EL (cell line): ENCODE measurements around the gene ARHGEF38.
A peak's percentile ranks its signal among the peaks of the same experiment; 100 is the strongest.

Source experiments
- DNase-seq: peaks from one replicate; pipeline ENCODE4 v3.0.0-alpha.2; 2016

The ARHGEF38 gene

DNA sequence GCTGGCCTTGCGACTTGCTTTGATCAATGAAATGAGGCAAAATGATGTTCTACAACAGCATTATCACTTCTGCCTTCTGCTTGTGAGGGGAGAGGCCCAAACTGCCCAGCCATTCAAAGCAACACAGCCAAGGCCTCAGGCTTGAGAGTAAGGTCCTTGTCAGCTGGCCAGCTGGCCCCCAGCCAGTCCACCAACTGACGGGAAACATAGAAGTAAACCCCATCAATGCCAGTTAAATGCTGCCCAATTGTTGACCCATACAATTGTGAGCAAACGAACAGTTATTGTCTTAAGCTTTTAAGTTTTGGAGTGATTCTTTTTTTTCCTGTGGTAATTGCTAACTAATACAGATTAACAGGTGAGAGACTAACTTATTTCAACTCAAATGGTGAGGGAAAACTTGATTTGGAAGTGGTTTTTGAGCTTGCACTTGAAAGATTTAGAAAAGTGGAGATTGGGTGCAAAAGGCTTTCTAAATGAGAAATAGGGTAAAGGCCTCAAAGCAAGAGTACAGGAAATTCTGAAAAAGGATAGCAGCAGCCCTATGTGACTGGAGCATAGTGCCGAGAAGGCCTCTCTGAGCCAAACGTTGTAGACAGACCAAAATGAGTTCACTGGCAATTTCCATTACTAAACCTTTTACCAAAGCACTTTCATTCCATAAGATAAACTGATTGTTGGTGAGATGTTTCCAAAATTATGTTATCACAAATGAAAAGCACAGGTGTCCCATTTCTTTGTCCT, 66.9 kb downstream of the ARHGEF38 start:
- no peak for DNase-seq

DNA sequence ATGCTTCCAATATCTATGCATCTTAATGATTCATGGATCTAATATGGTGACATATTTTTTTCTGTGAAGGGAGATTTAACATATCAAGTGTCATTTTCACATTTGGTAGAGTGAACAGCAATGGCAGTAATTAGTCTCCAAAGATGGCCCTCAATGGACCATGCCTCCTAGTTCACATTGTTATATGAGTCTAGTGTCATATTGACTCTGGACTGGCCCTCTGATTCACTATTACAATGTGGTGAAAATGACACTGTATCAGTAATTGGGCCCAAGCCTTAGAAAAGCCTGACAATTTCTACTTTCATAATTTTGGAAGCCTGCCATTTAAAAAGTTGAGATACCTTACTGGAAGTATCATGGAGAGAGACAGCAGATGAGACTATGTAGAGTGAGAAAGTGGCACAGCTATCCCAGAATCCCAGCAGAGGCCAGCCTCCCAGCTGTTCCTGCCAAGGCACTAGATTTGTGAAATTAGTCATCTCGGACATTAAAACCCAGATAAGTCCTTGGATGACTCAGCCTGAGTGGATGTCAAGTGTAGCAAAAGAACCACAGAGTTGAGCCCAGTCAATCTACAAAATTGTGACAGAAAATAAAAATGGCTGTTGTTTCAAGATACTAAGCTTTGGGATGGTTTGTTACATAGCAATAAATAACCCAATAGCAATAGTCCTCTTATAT, 68.4 kb downstream of the ARHGEF38 start:
- DNase-seq, result peak; percentile 75

DNA sequence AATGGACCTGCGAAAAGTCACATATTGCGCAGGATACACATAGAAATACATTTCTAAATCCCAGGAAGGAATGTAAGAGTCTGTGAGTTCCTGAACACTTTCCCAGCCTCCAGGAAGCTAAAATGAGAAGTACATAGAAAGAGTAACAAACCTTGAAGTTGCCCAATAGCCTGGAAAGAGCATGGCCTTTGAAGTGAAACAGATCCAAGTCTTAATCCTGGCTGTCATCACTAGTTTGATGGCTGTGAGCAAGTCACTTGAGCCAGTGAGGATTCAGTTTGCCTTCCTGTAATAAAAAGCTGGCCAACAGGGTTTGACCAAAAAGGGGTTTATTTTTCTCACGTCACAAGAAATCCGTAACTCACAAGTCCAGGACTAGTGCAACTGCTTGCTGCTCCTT, 69.8 kb downstream of the ARHGEF38 start:
- DNase-seq, result peak; percentile 17

DNA sequence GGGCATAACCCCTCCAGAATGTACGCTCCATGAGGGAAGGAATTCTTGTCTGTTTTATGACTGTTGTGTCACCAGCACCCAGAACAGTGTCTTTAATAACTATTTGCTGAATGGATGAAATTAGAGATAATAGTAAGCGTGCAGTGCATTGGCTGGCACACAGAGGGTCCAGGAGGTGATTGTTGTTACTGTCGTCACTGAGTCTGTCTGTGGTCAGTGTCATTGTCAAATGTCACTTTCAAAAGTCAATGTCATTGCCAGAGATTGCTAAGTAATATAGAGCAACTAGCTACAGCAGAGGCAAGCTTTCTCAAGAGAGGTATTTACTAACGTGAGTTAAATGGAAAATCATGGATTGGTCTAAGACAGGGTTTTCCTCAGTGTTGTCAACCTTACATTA, 70.7 kb downstream of the ARHGEF38 start:
- no peak for DNase-seq

DNA sequence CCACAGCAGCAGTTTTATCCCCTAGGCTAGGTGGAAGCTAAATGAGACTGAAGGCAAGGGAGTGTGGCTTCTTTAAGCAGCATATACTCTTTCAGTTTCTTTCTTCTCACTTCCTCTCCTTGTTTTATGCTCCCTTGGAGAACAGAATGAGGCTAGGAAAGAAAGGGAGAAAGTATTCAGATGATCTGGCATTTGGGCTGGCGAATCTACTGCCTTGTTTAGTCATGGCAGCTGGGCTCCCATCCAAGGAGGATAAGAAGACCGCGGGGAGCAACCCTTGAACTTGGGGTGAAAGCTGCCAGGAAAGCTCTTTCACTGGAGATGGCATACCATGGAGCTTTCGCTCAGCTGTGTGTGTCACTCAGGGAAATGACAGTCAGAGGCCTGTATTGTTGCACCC, 72.1 kb downstream of the ARHGEF38 start:
- peak; percentile 72 for DNase-seq

DNA sequence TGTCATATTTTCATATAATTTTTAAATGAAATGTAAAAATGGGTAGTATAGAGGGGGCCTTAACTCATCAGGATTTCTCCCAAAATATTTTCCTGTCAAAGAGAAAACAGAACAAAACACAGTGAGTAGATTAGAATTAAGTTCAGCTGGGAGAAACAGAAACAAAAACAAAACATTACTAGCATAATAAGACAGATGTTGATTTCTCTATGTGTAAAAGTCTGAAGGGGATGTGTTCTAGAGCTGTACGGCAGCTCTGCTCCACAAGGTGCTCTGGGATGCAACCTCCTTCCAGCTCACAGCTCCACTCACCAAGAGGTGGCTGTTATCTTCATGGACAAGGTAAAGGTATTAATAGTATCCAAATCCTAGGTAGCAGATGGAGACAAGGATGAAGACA, 72.8 kb downstream of the ARHGEF38 start:
- DNase-seq, result no peak

DNA sequence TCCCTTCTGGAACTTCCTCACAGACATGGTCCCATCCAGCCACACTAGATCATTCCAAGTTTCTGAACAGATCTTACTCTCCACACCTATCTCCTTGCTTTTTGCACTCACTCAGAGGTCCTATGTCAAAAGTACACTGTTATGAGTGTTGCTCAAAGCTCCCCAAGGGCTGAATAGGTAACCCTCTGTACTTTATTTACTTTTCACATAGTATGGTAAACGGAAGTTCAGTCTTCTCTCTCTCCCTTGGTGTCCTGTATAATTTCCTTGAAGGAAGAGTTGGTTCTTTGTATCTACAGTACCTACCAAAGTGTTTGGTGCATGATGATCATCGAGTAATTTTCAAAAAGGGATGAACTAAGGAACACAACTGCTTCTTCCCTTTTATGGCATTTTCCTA, 74.4 kb downstream of the ARHGEF38 start:
- no peak for DNase-seq

DNA sequence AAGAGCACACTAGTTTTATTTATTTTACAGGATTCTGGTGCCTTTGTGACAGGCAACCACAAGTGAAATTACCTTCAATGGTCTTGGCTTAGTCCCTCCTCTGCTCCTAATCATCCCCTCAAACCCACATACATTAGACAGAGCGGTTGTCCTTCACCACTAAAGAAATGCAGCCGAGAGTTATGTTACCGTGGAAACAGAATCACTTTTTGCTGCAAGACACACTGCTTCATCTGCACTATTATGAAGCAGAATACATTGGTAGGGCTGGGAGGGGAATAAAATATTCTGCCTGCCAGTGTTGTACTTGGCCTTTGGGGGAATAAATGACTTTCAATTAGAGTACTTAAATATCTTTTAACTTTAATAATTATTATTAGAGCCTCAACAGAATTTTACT, 75.2 kb downstream of the ARHGEF38 start:
- no peak for DNase-seq

DNA sequence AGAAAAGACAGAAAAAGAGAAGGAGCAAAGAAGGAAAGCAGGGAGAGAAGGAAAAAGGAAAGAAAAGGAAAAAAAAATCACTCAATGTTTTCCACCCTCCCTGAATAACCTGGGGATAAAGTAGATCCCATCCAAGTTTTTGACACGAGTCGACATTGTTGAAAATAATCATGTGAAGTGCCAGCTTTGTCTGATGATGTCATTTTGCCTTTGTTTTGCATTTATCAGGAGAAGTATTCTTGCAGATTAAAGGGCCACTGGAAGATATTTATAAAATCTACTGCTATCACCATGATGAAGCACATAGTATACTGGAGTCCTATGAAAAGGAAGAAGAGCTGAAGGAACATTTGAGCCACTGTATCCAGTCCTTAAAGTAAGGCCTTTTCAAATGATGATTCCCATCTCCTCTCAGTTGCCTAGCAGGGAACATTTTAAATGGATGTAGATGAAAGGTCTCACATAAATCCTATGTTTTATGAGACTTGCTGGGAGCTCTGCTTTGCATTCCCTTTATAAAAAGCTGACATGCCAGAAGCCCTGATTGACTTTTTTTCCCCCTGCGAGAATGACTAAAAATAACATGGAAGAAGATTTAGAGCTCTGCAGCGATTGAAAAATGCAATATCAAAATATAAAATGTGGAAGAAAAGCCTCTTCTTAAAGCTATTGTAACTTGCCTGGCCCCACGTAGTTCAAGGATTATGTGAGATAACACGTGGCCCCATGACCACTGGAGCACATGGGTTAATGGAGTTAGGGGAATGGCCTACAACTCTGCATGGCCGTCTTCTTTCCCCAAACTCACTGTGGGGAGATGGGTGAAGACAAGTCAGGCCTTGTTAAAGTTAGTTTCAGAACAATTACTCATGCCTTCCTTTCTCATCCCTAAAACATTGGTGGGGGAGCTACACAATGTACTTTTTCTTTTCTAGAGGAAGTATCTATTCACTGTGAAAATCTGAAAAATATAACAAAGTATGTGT, 78.5 kb downstream of the ARHGEF38 start:
- no peak for DNase-seq

DNA sequence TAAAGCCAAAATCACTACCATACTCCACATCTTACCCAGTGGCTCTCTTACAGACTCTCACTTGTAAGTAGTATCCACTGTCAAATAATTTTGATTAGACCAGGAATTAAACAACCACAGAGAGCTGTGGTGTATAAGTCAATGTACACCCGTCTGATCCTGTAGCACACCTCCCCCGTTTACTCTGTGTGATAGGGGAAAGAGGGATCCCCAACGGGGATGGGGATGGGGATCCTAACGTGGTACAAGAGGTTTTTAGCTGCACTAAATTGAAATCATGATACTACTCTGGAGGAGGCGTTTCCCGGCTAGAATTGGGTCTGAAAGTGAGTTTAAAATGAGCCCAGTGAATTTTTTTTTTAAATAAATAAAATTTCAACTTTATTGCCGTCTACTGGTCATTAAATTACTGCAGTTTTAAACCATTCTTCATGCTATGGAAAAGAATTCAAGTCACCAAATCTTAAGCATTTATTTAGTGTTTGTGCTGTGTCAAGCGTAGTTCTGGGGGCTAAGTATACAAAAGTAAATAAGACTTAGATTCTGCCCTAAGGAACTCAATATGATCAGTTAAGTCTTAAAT, 79.5 kb downstream of the ARHGEF38 start:
- no peak for DNase-seq

DNA sequence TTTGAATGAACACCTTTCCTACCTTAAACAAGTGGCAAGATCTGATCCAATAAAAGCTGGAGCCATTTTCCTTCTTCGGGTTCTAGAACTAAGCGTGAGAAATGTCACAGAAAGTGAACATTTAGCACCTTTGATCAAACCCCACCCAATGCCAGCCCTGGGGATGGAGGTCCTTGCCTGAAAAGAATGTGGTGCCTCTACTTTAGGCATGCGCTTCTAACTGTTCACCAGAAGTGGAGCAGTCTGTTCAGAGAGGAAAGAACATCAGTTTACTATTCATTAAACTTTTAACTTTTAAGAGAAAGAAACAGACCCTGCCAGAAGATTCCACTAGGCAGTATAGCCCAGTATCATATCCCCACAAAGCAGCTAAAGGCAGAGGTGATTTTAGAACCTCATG, 80.2 kb downstream of the ARHGEF38 start:
- no peak for DNase-seq

DNA sequence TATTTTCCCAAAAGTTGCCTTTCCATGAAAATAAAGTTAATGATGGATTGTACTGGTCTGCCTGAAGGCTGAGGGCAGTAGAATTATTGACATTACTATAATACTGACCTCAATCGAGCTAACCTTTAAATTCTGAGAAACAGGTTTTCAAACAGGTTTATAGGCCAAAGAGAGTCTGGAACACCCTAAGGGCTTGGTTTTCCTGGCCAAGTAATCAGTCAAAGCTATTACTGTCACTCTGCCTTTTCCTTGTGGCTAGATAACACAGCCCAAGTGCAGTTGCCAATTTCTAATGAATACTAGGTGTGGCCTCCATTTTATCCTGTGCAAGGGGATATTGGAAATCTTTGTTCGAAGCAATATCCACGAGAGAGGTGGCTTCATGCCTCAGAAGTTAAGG, 80.8 kb downstream of the ARHGEF38 start:
- DNase-seq, result no peak

DNA sequence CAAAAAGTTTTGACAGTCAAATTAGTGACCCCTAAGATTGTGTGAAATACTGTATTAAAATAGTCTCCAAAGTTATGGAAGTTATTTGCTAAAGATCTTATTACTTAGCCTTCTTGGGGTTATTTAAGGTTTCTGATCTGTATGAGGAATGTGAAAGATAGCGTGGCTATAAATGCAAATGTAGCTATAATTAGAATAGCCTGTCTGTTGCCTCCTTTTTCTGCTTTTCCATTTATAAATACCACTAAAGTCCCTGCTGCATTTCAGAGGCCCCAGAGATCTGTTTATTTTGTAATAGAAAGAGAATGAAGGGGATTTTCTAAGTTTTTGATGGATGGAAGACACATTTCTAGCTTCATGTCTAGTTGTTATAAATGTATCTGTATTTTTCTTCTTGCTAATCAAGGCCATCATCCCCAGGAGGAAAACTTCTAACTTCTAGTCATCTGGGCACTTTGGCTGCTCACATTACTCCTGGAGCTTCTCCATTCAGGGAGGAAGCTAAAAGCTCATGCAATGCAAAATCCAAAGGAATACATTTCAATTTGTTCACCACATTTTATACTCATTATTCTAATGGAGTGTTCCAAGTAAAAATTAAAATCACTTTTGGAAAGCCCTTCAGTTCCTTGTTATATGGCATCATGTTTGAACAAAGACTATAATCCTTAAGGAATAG, 82.1 kb downstream of the ARHGEF38 start:
- DNase-seq, result no peak

DNA sequence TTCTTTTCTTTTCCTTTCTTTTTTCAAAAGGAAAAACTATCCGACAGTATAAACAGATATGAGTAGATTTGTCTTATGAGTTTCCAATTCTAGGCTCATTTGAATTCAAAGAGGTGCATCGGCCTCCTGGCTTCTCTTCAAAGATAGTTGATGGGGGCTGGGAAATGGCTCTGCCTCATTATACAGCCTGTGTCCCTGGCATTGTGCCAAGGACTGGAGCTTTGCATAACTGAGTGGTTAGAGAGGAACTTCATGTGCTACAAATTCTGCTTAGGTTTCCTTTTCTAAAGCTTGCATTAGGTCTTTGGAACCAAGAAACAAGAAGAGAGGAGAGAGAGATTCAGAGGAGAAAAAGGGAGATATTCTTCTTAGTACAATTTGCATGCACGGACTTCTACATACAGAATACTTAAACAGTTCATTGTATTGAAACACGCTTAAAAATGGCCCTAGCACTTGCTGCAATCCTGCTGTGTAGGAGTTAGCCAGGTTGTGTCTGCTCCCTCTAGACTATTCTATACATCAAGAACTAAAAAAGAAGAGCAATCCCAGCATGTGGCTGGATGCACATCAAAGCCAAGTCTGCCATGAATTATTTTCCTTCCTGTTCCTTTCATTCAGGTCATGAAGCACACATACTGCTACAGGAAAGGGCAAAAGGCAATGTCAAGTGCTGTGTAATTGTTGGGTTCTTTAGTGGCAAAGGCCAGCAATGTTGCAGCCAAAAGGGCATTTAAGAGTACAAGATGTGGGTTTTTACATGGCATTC, 85.2 kb downstream of the ARHGEF38 start:
- no peak for DNase-seq

DNA sequence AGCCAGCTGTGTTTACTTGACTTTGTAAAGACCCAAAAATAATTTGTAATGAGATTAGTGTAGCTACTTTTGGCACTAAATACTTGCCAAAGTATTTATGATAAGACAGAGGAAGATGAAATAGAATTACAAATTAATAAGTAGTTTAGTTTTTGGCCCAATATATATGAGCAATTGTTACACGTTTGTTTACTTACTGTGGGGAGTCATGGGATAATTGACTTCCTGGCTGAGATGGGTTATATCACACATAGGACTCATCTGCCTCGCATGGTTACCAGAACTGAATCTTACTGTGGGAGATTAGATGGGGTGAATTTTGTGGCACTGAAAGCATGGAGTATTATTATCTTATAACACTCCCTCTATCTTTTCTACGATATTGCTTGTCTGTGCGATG, 89.4 kb downstream of the ARHGEF38 start:
- DNase-seq, result no peak

DNA sequence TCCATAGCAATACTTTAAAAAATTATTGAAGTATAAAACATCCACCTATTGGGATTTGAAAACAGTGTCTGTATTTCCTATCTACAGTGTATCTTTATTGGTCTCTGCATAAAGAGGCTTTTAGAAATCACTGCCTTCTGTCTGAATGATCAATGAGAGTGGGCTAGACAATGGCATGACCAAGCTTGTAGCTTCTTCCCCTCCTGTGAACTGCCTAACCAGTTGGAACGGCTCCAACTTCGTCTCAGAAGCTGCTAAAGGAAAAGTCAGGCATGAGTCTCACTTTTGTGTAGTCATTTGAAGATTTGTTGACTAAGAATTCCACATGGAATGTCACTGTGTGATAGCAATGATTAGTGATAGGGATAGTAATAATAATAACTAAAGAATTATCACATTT, 91.8 kb downstream of the ARHGEF38 start:
- no peak for DNase-seq

DNA sequence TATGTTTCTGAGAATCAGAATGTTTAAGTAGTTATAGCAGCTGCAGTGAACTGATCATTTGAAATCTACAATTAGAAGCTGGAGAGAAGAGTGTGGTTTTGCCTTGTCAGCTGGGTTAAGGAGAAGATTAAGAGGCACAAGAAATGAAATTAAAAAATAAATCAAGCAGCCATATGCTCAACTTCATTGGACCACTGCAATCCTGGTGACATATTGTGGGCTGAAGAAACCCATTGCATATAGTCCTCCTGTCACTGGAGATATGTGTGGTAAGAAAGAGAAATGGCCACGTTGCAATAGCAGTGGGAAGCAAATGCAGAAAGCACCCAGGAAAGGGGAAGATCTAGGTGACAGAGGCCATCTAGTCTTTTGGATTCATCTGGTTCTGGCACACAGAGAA, 93.0 kb downstream of the ARHGEF38 start:
- no peak for DNase-seq

DNA sequence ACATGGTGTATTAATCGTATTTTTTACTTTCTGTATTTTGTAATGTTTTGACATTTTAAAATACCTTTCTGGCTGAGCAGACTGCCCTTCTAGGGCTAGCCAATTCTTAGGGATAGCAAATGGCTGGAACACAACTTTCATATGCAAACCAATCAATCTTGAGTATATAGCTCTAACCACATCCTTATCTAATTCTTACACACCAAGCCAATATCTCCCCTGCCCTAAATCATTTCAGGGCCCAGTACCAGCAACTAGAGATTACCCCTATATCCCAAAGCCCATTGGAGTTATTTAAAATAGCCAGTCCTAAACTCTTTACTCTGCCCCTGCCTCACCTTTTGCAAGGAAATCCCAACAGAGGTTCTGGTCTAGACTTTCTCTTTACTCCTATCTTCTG, 97.8 kb downstream of the ARHGEF38 start:
- DNase-seq, result no peak

DNA sequence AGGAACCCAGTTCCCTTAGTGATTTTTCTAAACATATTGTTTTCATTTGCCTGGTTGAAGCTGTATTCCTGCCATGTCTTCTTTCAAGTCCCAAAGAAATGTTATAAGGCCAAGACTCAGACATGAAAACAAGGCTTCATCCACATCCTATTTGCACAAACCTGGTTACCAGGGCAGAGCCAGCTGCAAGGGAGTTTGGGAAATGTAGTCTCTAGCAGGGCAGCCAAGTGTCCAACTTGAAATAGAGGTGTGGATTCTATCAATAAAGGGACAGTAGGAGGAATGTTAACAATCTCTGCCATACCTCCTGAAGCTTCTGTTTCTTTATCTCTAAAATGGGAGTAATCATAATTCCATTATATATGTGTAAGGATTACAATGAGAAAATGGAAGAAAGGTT, 99.5 kb downstream of the ARHGEF38 start:
- no peak for DNase-seq

DNA sequence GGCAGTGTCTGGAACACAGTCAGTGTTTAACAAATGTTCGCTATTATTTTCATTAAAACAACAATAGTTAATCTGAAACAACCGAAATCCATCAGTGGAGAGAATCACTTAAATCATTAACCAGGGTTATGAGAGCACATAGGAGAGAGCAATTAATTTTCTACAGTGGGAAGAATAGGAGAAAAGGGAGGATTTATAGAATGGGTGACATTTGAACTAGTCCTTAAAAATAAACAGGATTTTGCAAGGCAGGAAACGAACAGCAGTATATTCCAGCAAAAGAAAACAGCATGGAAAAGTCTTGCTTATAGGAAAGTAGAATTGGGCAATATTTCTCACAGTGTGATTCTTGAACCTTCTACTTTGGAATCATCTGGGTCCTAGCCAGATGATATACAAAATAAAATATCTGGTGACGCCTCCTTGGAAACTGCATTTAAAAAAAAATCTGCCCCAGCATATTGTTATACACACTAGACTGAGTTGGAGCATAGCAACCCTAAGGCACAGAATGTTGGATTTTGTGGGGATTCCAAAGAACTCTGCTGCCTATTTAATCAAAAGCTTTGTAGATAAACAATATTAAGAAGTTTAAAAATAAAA, 100.0 kb downstream of the ARHGEF38 start:
- DNase-seq, result no peak

DNA sequence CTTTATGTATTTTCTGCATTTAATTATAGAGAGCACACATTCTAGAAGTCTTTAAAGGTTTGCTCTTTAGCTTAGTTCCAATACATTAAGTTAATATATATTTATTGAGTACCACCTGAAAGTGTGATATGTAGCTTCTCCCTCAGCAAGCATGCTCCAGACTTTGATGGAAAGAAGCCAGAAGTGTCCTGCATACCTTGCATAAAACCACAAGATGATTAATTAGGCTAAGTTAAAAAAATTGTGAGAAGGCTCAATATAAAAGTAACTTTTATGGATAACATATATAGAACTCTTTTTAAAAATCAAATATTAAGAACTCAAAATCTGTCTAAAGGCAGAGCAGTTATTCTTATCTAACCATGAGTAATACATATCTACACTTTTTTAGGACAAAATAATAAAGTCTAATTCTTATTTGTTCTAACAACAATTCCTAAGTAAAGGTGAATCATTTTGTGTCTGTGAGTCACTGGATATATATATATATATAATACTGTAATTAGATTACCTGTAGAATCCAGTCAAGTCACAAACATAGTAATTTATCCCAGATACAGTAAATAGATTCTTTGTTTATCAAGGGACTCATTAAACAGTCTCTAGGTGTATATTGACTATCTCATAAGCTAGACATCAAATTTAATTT, 104.8 kb downstream of the ARHGEF38 start:
- no peak for DNase-seq
